ENCODE data around the gene HNRNPM.

- no peak for TF ChIP-seq CTCF (conservative IDR thresholded peaks at IDR 0.05; ENCODE audit: low read length)
- no peak for TF ChIP-seq EZH2phosphoT487 (IDR thresholded peaks at IDR 0.05; ENCODE audit: borderline replicate concordance)
These were observed 56.7 kb downstream of the HNRNPM start for GRCh38 chr19:8501516-8501915.
